Glutamatergic neuron (in vitro differentiated cells): ENCODE results near the gene E4F1. TPM values are rescaled to one million over a fixed set of nuclear protein-coding genes. Genes with fewer than 3 reads are reported as not detected.
A peak's percentile ranks its signal among the peaks of the same experiment; 100 is the strongest.

Source experiments
- DNase-seq: peaks from one replicate; pipeline ENCODE4 v3.0.0; 2022
- H3K27ac Mint-ChIP-seq: one replicate; pipeline ENCODE4 v1.8.0; 2020; ENCODE audit warnings: mild to moderate bottlenecking, mixed read lengths, inconsistent platforms; ENCODE audit not compliant: unreplicated experiment
- H3K27me3 Mint-ChIP-seq: one replicate; pipeline ENCODE4 v1.8.0; 2020; ENCODE audit warnings: mild to moderate bottlenecking, moderate library complexity, mixed read lengths, inconsistent platforms; ENCODE audit not compliant: unreplicated experiment
- H3K36me3 Mint-ChIP-seq: one replicate; pipeline ENCODE4 v1.8.0; 2020; ENCODE audit warnings: mild to moderate bottlenecking, mixed read lengths, inconsistent platforms; ENCODE audit not compliant: unreplicated experiment
- H3K4me1 Mint-ChIP-seq: one replicate; pipeline ENCODE4 v1.8.0; 2020; ENCODE audit warnings: mild to moderate bottlenecking, low read depth, mixed read lengths, inconsistent platforms; ENCODE audit not compliant: unreplicated experiment
- H3K4me3 Mint-ChIP-seq: one replicate; pipeline ENCODE4 v1.8.0; 2020; ENCODE audit warnings: mild to moderate bottlenecking, mixed read lengths, inconsistent platforms; ENCODE audit not compliant: unreplicated experiment
- H3K9me3 Mint-ChIP-seq: one replicate; pipeline ENCODE4 v1.8.0; 2020; ENCODE audit warnings: mild to moderate bottlenecking, moderate library complexity, mixed read lengths, inconsistent platforms; ENCODE audit not compliant: unreplicated experiment
- CTCF ChIP-seq: fragments of 200-600 bp; sonication (generic); IDR thresholded peaks from one replicate; pipeline ENCODE4 v1.5.0; 2021; ENCODE audit not compliant: partially characterized antibody, unreplicated experiment
- total RNA-seq: library from RNA; stranded (reverse); fragmentation: NEBNext Ultra II Directional; extraction: Animal tissue kit (Norgen Biotek cat#: 25700); gene quantifications from one replicate; pipeline ENCODE4 v1.2.1, GENCODE V29; 2021; ENCODE audit not compliant: unreplicated experiment

Gene E4F1
- total RNA-seq, 1 donor from 2014 or later: 53.4 TPM

GRCh38 chr16:2267913-2268666, 44.7 kb downstream of the E4F1 start, which contains the start of gene RNPS1:
Gene RNPS1, minus strand, starts transcription at chr16:2268126. Its CDS starts 3,483 bp downstream, at chr16:2264643.
- Mint-ChIP-seq H3K27me3 (peaks cover 6% of the 10 kb centered on the region), H3K4me3 (peak within 1 kb of the TSS; percentile 90), H3K36me3 (no peaks in the 10 kb centered on the region), H3K4me1 (peaks cover 17% of the 10 kb centered on the region), H3K27ac (peak within 1 kb of the TSS; percentile 78), H3K9me3 (peaks cover 9% of the 10 kb centered on the region)
- peak; percentile 97 for DNase-seq
- TF ChIP-seq CTCF: no peak

- Mint-ChIP-seq H3K9me3 (peaks cover 9% of the 10 kb centered on the region), H3K27ac (no peak overlapping the region), H3K36me3 (no peaks in the 10 kb centered on the region), H3K27me3 (peaks cover 6% of the 10 kb centered on the region), H3K4me3 (no peak overlapping the region), H3K4me1 (peaks cover 17% of the 10 kb centered on the region)
- no peak for TF ChIP-seq CTCF
- DNase-seq: no peak
Measured at GRCh38 chr16:2270070-2270462, 46.7 kb downstream of the E4F1 start.

DNA sequence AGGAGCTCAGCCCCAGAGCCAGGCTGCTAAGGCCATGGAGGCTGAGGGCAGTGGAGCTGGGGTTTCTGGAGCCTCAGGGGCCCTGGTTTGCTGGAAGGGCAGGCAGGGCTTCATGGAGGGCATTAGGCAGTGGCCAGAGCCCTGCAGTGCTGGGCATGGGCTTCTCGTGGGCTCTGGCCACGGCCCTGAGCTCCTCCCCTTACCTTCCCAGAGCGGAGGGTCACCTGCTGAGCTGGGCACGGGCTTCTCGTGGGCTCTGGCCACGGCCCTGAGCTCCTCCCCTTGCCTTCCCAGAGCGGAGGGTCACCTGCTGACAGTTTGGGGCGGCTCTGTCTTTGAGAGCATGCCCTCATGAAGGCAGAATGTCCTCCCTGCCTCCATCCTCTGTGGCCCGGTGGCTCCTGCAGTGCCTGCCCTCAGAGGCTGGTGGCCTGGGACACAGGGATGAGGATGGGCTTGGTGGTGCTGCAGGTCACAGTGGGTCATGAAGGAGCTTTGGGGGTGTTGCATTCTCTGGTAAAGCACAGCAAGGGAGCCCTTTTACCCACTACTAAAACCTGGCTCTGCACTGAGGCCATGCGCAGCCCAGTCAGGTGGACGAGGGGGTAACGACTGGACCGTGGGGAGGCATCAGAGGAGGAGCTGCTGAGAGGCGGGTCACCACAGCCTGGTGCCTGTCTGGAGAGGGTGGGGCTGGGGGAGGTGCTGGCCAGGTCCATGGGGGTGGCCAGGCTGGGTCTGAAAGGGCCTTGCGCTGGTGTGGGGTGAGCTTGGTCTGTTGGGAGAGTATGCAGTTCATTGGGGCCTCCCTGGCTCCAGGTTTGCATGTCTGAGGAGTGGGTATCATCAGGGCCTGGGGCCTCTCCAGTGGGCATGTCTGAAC, 47.4 kb downstream of the E4F1 start:
- TF ChIP-seq CTCF: no peak
- H3K36me3 Mint-ChIP-seq: no peaks in the 10 kb centered on the region
- H3K4me3 Mint-ChIP-seq: no peak overlapping the region
- H3K27me3 Mint-ChIP-seq: peaks cover 6% of the 10 kb centered on the region
- peaks cover 15% of the 10 kb centered on the region for H3K4me1 Mint-ChIP-seq
- no peak overlapping the region for H3K27ac Mint-ChIP-seq
- peaks cover 9% of the 10 kb centered on the region for H3K9me3 Mint-ChIP-seq
- no peak for DNase-seq

DNA sequence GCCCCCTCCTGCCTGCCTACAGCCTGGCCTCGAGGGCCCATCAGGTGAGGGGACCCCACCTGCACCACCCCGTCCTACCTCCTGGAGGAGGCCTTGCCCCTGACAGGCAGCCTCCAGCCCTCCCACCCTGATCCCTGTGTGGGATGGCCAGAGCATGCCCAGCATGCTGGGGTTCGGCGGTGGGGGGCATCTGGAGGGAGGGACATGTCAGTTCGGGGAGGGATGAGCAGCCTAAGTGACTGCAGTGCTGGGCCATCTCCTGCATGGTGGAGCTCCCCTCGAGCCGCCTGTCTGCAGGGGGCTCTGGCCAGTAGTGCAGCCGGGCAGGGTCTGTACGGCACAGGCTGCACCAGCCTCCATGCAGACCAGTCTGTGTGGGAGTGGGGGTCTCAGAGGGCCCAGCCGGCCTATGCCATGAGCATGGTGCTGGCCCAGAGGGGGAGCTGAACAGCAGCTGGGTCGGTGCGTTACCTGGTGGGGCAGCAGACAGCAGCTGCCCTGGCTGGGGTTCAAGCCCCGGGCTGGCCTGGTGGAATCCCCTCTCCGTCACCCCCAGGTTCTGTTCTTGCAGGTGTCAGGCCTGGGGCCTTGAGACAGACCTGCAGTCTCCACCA, 48.6 kb downstream of the E4F1 start:
- no peak for DNase-seq
- Mint-ChIP-seq H3K27ac (no peak overlapping the region), H3K27me3 (peaks cover 3% of the 10 kb centered on the region), H3K9me3 (peaks cover 7% of the 10 kb centered on the region), H3K4me3 (no peak overlapping the region), H3K36me3 (no peaks in the 10 kb centered on the region), H3K4me1 (peaks cover 5% of the 10 kb centered on the region)
- no peak for TF ChIP-seq CTCF
